GM12865 (cell line): ENCODE measurements around the gene TBC1D8.

ENCODE experiments used
- DNase-seq: peaks from one replicate; pipeline ENCODE4 v3.0.0; 2010; ENCODE audit warnings: low read depth
- H3K4me3 ChIP-seq: 2 replicates; pipeline ENCODE4 v1.5.1; 2011; ENCODE audit warnings: mild to moderate bottlenecking, low read depth, low read length, control low read depth
- CTCF ChIP-seq: IDR thresholded peaks from 2 replicates; pipeline ENCODE4 v1.5.1; 2011; ENCODE audit warnings: low read length, control low read depth, low read depth, inconsistent platforms; ENCODE audit not compliant: insufficient read depth; ENCODE audit errors: missing control alignments

TBC1D8 gene

GRCh38 chr2:101113441-101114267 lies 37.5 kb downstream of the TBC1D8 start:
- peak; percentile 38 for DNase-seq
- H3K4me3 ChIP-seq = no peak overlapping the region
- TF ChIP-seq CTCF = no peak

GRCh38 chr2:101112772-101113157 lies 38.4 kb downstream of the TBC1D8 start:
- TF ChIP-seq CTCF = no peak
- peak; percentile 48 for DNase-seq
- H3K4me3 ChIP-seq = no peak overlapping the region

GRCh38 chr2:101111917-101112771 lies 39.0 kb downstream of the TBC1D8 start:
- no peak for DNase-seq
- no peak for TF ChIP-seq CTCF
- H3K4me3 ChIP-seq = no peak overlapping the region

GRCh38 chr2:101111262-101111838 lies 39.8 kb downstream of the TBC1D8 start:
- H3K4me3 ChIP-seq = no peak overlapping the region
- no peak for TF ChIP-seq CTCF
- no peak for DNase-seq

- no peak overlapping the region for H3K4me3 ChIP-seq
- DNase-seq = no peak
- no peak for TF ChIP-seq CTCF
Measured at GRCh38 chr2:101109451-101110118, 41.6 kb downstream of the TBC1D8 start.

GRCh38 chr2:101108357-101108756 lies 42.8 kb downstream of the TBC1D8 start:
- no peak for DNase-seq
- TF ChIP-seq CTCF = no peak
- H3K4me3 ChIP-seq = no peak overlapping the region
